Thymus (tissue), 11 donors: ENCODE results near the gene WDR48. TPM values are rescaled to one million over a fixed set of nuclear protein-coding genes. Genes with fewer than 3 reads are reported as not detected.
A peak's percentile ranks its signal among the peaks of the same experiment; 100 is the strongest.
"Not testable (repeated sequence)": the region's sequence is repeated elsewhere in the genome, so short reads cannot be mapped to it uniquely, and the experiment has no call there.

Experiments
- DNase-seq, 9 donors: peaks; one replicate each; pipeline ENCODE4 v3.0.0-alpha.2; 2013; ENCODE audit warnings: low spot score in 9 of 9, low read depth in 6 of 9, missing footprints in 1 of 9
- H3K27ac ChIP-seq, 2 donors: one replicate each; pipeline ENCODE4 v1.5.1; 2013; ENCODE audit warnings: control low read depth in 1 of 2, low read depth in 1 of 2, low read length in 1 of 2, mild to moderate bottlenecking in 1 of 2, moderate library complexity in 1 of 2
- H3K27me3 ChIP-seq, 2 donors: one replicate each; pipeline ENCODE4 v1.5.1; 2013; ENCODE audit warnings: low read length in 1 of 2; ENCODE audit not compliant: control insufficient read depth in 2 of 2, insufficient read depth in 1 of 2
- H3K36me3 ChIP-seq, 2 donors: one replicate each; pipeline ENCODE4 v1.5.1; 2013; ENCODE audit warnings: low read length in 1 of 2, mild to moderate bottlenecking in 1 of 2, moderate library complexity in 1 of 2; ENCODE audit not compliant: control insufficient read depth in 2 of 2, insufficient read depth in 2 of 2
- H3K4me1 ChIP-seq, 2 donors: one replicate each; pipeline ENCODE4 v1.5.1; 2013; ENCODE audit warnings: low read length in 2 of 2; ENCODE audit not compliant: control insufficient read depth in 2 of 2, insufficient read depth in 2 of 2
- H3K4me3 ChIP-seq, 2 donors: one replicate each; pipeline ENCODE4 v1.5.1; 2013; ENCODE audit warnings: low read length in 2 of 2, control low read depth in 1 of 2, mild to moderate bottlenecking in 1 of 2
- H3K9me3 ChIP-seq, 2 donors: one replicate each; pipeline ENCODE4 v1.5.1; 2013; ENCODE audit warnings: low read length in 1 of 2, mild to moderate bottlenecking in 1 of 2; ENCODE audit not compliant: control insufficient read depth in 2 of 2, insufficient read depth in 1 of 2
- WGBS: extraction: QIAGEN DNeasy Blood & Tissue Kit; methylation state at CpG from one replicate; pipeline ENCODE4 v1.1.7; 2013; 5-methylcytosine and 5-hydroxymethylcytosine counted together
- polyA plus RNA-seq: library from polyadenylated mRNA; stranded (reverse); fragments of 200-250 nt; gene quantifications from one replicate; pipeline ENCODE4 v1.2.3, GENCODE V29; 2013
- total RNA-seq: library from RNA; stranded (reverse); fragments of 120-200 nt; gene quantifications from one replicate; pipeline ENCODE4 v1.2.4, GENCODE V29; 2013
- donor health status: healthy.

The WDR48 gene
- total and polyA plus RNA-seq, 2 donors, result 24.4 to 37.8 TPM

- H3K27me3 ChIP-seq, result no peaks in the 10 kb centered on the region
- H3K27ac ChIP-seq, result no peak overlapping the region
- H3K4me3 ChIP-seq, result no peak overlapping the region
- DNase-seq, result no peak
- WGBS, result 97% methylated on average over 2 of the region's 2 CpGs
- no peaks in the 10 kb centered on the region for H3K36me3 ChIP-seq
- H3K9me3 ChIP-seq, result no peaks in the 10 kb centered on the region
- H3K4me1 ChIP-seq, result peaks cover 6 to 8% of the 10 kb centered on the region in 2 donors
Measured at GRCh38 chr3:39053696-39054095, 1.9 kb downstream of the WDR48 start.

- Histone ChIP-seq H3K9me3 (no peaks in the 10 kb centered on the region), H3K27ac (no peak overlapping the region), H3K36me3 (no peaks in the 10 kb centered on the region), H3K4me3 (no peak overlapping the region), H3K4me1 (peaks cover 6 to 7% of the 10 kb centered on the region in 2 donors), H3K27me3 (no peaks in the 10 kb centered on the region)
- WGBS, result 97% methylated on average over 3 of the region's 3 CpGs
- DNase-seq, result no peak
Measured at GRCh38 chr3:39056151-39056550, 4.3 kb downstream of the WDR48 start.

GRCh38 chr3:39061228-39061627 lies 9.4 kb downstream of the WDR48 start:
- not testable (repeated sequence) for H3K4me3 ChIP-seq, H3K36me3 ChIP-seq, H3K4me1 ChIP-seq, DNase-seq, H3K27ac ChIP-seq, H3K27me3 ChIP-seq, H3K9me3 ChIP-seq
- 94% methylated on average over 2 of the region's 2 CpGs for WGBS

- H3K4me1 ChIP-seq, result no peaks in the 10 kb centered on the region
- H3K27ac ChIP-seq, result no peak overlapping the region
- no peaks in the 10 kb centered on the region for H3K27me3 ChIP-seq
- no peak for DNase-seq
- no peak overlapping the region for H3K4me3 ChIP-seq
- H3K36me3 ChIP-seq, result peaks cover 5 to 12% of the 10 kb centered on the region in 2 donors
- H3K9me3 ChIP-seq, result no peaks in the 10 kb centered on the region
- WGBS, result 95% methylated on average over 1 of the region's 1 CpG
Measured at GRCh38 chr3:39062180-39062579, 10.4 kb downstream of the WDR48 start.

- 98% methylated on average over 3 of the region's 3 CpGs for WGBS
- H3K36me3 ChIP-seq, result peaks cover 8 to 19% of the 10 kb centered on the region in 2 donors
Measured at GRCh38 chr3:39063143-39063542, 11.3 kb downstream of the WDR48 start.

GRCh38 chr3:39064646-39065045 lies 12.8 kb downstream of the WDR48 start:
- no peak overlapping the region for H3K4me3 ChIP-seq
- DNase-seq, result no peak
- no peaks in the 10 kb centered on the region for H3K9me3 ChIP-seq
- no peak overlapping the region for H3K27ac ChIP-seq
- 94% methylated on average over 1 of the region's 1 CpG for WGBS
- no peaks in the 10 kb centered on the region for H3K27me3 ChIP-seq
- H3K36me3 ChIP-seq, result peaks cover 16 to 29% of the 10 kb centered on the region in 2 donors
- no peaks in the 10 kb centered on the region for H3K4me1 ChIP-seq

More at GRCh38 chr3:39063143-39063542, 11.3 kb downstream of the WDR48 start:
- Histone ChIP-seq H3K4me3 (no peak overlapping the region), H3K4me1 (no peaks in the 10 kb centered on the region), H3K9me3 (no peaks in the 10 kb centered on the region), H3K27me3 (no peaks in the 10 kb centered on the region), H3K27ac (no peak overlapping the region)
- no peak for DNase-seq

GRCh38 chr3:39065197-39065596 lies 13.4 kb downstream of the WDR48 start:
- Histone ChIP-seq H3K36me3 (peaks cover 16 to 29% of the 10 kb centered on the region in 2 donors), H3K9me3 (no peaks in the 10 kb centered on the region), H3K4me1 (no peaks in the 10 kb centered on the region), H3K27ac (no peak overlapping the region), H3K4me3 (no peak overlapping the region), H3K27me3 (no peaks in the 10 kb centered on the region)
- peak in 4 of 9 donors; percentile 4 to 47 (median 22) for DNase-seq
- 1% methylated on average over 1 of the region's 1 CpG for WGBS

- Histone ChIP-seq H3K27ac (no peak overlapping the region), H3K27me3 (no peaks in the 10 kb centered on the region), H3K4me1 (no peaks in the 10 kb centered on the region), H3K36me3 (peaks cover 20 to 39% of the 10 kb centered on the region in 2 donors), H3K9me3 (no peaks in the 10 kb centered on the region), H3K4me3 (no peak overlapping the region)
- 92% methylated on average over 1 of the region's 1 CpG for WGBS
- no peak for DNase-seq
Measured at GRCh38 chr3:39067286-39067685, 15.5 kb downstream of the WDR48 start.

GRCh38 chr3:39068556-39068955 lies 16.7 kb downstream of the WDR48 start:
- H3K27me3 ChIP-seq, result no peaks in the 10 kb centered on the region
- H3K27ac ChIP-seq, result no peak overlapping the region
- H3K4me3 ChIP-seq, result no peak overlapping the region
- WGBS, result over 99% methylated on average over 3 of the region's 3 CpGs
- no peaks in the 10 kb centered on the region for H3K9me3 ChIP-seq
- H3K4me1 ChIP-seq, result no peaks in the 10 kb centered on the region
- H3K36me3 ChIP-seq, result peaks cover 26 to 50% of the 10 kb centered on the region in 2 donors
- no peak for DNase-seq

- no peak for DNase-seq
- Histone ChIP-seq H3K4me3 (no peak overlapping the region), H3K36me3 (peaks cover 47 to 65% of the 10 kb centered on the region in 2 donors), H3K4me1 (no peaks in the 10 kb centered on the region), H3K27ac (no peak overlapping the region), H3K27me3 (no peaks in the 10 kb centered on the region), H3K9me3 (no peaks in the 10 kb centered on the region)
- 97% methylated on average over 10 of the region's 10 CpGs for WGBS
Measured at GRCh38 chr3:39075910-39076309, 24.1 kb downstream of the WDR48 start.
